ENCODE data around the gene LTBP2. TPM values are rescaled to one million over a fixed set of nuclear protein-coding genes. Genes with fewer than 3 reads are reported as not detected.

Gene LTBP2
- polyA plus RNA-seq, 2 of the 4 experiments (the other 2 are of a cell fraction), result 4.9 to 14.4 TPM

DNA sequence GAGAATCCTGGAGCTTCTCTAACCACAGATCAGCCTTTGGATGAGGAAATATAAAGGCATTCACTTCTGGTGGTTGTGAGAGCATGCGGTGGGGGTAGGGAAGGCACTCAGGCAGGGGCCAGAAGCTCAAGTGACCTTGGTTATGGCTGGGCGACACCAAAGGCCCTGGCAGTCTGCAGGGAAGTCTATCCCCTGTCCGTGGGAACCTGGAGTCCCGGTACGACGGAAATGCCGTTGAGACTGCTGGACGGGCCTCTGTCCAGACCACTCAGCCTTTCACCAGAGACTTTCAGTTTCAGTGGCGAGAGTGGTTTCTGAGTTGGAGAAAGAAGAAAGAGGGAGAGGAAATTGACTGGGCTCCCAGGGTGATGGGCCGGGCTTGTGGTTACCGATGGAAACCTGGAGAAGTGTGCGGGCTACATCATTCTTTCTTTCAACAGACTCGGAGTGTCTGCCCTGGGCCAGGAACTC is 97.5 kb downstream of the LTBP2 start:
- CTCF ChIA-PET, result interaction anchor here (9.2 kb wide), 1 partner anchor 13 kb away, joined by 62 read pairs; no protein-coding TSS in a partner anchor

DNA sequence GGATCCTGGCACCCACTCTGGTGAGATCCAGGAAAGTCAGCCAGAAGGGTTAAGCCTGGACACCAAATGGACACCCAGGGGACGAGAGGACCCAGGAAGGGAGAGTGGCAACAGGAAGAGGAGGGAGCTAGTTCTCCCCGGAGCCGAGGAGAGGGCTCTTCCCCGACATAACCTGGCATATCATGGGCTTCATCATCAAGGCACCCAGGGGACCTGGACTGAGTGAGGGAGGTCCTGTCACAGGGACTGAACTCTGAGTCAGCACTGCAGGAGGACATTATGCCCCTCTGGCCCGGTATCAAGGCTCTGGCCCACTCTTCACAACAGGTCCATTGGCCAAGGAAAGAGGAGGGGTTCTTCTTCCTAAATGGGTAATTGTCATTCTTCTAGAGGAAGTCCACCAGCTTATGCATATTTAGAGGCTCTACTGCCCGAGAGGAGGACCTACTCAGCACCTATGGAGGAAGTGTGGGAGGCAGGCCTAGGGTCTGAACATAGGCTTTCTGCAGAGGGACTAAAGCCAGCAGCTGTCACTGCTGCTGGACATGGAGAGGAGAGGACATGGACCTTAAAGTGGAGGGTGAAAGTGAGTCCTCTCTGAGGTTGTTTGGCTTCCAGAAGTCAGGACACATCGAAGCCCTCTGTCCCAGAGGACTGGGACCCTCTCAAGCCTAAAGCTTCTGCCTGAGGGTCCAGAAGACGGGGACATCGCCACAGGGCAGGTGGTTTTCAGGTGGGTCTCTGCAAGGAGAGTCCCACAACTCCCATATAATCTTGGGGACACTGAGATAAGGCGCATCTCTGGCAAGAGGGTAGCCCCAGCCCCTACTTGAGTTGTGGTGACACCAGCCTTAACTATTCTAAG is 99.8 kb downstream of the LTBP2 start:
- no peak overlapping the region for H3K4me2 ChIP-seq

More for the DNA sequence above, 97.5 kb downstream of the LTBP2 start:
- ATAC-seq (no peak), FAIRE-seq (no peak), DNase-seq (ENCODE audit: low read depth in 1 of 2, low spot score in 1 of 2) (no peak)
- Histone ChIP-seq H3K4me2 (no peak overlapping the region), H3K4me1 (peaks cover 8% of the 10 kb centered on the region), H3K27ac (no peak overlapping the region), H3K9me3 (no peaks in the 10 kb centered on the region), H3K4me3 (no peak overlapping the region)
- WGBS (ENCODE audit: missing lambda C conversion rate), result 89% methylated on average over 13 of the region's 13 CpGs
- TF ChIP-seq JUN (IDR thresholded peaks at IDR 0.05), result no peak
- TF ChIP-seq KDM5A (IDR thresholded peaks at IDR 0.05), result no peak
- no peak for TF ChIP-seq HOXB5 (CRISPR knock-in tag; IDR thresholded peaks at IDR 0.05)
- TF ChIP-seq HEYL (CRISPR knock-in tag; IDR thresholded peaks at IDR 0.05), result no peak
- TF ChIP-seq, protein P1, sequence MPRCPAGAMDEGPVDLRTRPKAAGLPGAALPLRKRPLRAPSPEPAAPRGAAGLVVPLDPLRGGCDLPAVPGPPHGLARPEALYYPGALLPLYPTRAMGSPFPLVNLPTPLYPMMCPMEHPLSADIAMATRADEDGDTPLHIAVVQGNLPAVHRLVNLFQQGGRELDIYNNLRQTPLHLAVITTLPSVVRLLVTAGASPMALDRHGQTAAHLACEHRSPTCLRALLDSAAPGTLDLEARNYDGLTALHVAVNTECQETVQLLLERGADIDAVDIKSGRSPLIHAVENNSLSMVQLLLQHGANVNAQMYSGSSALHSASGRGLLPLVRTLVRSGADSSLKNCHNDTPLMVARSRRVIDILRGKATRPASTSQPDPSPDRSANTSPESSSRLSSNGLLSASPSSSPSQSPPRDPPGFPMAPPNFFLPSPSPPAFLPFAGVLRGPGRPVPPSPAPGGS (IDR thresholded peaks at IDR 0.05), result no peak
- no peak for TF ChIP-seq RCOR1 (IDR thresholded peaks at IDR 0.05; ENCODE audit: low read depth, low read length)
- TF ChIP-seq ZSCAN20 (CRISPR knock-in tag; IDR thresholded peaks at IDR 0.05), result no peak
- TF ChIP-seq, protein P2, sequence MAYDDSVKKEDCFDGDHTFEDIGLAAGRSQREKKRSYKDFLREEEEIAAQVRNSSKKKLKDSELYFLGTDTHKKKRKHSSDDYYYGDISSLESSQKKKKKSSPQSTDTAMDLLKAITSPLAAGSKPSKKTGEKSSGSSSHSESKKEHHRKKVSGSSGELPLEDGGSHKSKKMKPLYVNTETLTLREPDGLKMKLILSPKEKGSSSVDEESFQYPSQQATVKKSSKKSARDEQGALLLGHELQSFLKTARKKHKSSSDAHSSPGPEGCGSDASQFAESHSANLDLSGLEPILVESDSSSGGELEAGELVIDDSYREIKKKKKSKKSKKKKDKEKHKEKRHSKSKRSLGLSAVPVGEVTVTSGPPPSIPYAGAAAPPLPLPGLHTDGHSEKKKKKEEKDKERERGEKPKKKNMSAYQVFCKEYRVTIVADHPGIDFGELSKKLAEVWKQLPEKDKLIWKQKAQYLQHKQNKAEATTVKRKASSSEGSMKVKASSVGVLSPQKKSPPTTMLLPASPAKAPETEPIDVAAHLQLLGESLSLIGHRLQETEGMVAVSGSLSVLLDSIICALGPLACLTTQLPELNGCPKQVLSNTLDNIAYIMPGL (CRISPR knock-in tag; IDR thresholded peaks at IDR 0.05; ENCODE audit: borderline replicate concordance), result no peak
- no peak for TF ChIP-seq RNF2 (IDR thresholded peaks at IDR 0.05; ENCODE audit: borderline replicate concordance, low read depth)
- no peak for TF ChIP-seq ZNF302 (CRISPR knock-in tag; IDR thresholded peaks at IDR 0.05)
- no peak for TF ChIP-seq CBX8 (IDR thresholded peaks at IDR 0.05)
- no peak for TF ChIP-seq CHD2 (IDR thresholded peaks at IDR 0.05; ENCODE audit: low read length, partially characterized antibody)
- TF ChIP-seq RARB (CRISPR knock-in tag; IDR thresholded peaks at IDR 0.05), result no peak
- no peak for TF ChIP-seq ZC3H11A (IDR thresholded peaks at IDR 0.05)
- POLR2A ChIA-PET, result no interaction called here

More for the DNA sequence above, 99.8 kb downstream of the LTBP2 start:
- TF ChIP-seq NPAS2 (CRISPR knock-in tag; IDR thresholded peaks at IDR 0.05; ENCODE audit: borderline replicate concordance) (no peak), JUN (IDR thresholded peaks at IDR 0.05) (no peak), NFE2L2 (conservative IDR thresholded peaks at IDR 0.05; ENCODE audit: low read length) (no peak), HOXA7 (CRISPR knock-in tag; IDR thresholded peaks at IDR 0.05) (no peak)
- TF ChIP-seq, protein P3, sequence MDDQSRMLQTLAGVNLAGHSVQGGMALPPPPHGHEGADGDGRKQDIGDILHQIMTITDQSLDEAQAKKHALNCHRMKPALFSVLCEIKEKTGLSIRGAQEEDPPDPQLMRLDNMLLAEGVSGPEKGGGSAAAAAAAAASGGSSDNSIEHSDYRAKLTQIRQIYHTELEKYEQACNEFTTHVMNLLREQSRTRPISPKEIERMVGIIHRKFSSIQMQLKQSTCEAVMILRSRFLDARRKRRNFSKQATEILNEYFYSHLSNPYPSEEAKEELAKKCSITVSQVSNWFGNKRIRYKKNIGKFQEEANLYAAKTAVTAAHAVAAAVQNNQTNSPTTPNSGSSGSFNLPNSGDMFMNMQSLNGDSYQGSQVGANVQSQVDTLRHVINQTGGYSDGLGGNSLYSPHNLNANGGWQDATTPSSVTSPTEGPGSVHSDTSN (IDR thresholded peaks at IDR 0.05), result no peak
- WGBS (ENCODE audit: missing lambda C conversion rate), result 80% methylated on average over 8 of the region's 10 CpGs
- H3K27ac ChIP-seq, result no peak overlapping the region
- ChIA-PET POLR2A (interaction anchor here (1.2 kb wide), 1 partner anchor 54 kb away, joined by 3 read pairs; no protein-coding TSS in a partner anchor), CTCF (interaction anchor here (0.6 to 9.2 kb wide), 7 partner anchors 11 to 104 kb away, joined by 3 to 62 read pairs (median 4); no protein-coding TSS in a partner anchor)
- H3K4me3 ChIP-seq, result no peak overlapping the region
- DNase-seq (ENCODE audit: low read depth in 1 of 2, low spot score in 1 of 2), result no peak
- no peaks in the 10 kb centered on the region for H3K9me3 ChIP-seq
- FAIRE-seq, result no peak
- ATAC-seq, result no peak
- H3K4me1 ChIP-seq, result peaks cover 7% of the 10 kb centered on the region
